Measurements from ENCODE around the gene YWHAE.
"Not testable (repeated sequence)": the region's sequence is repeated elsewhere in the genome, so short reads cannot be mapped to it uniquely, and the experiment has no call there.

GRCh38 chr17:1307829-1308228 is 92.2 kb downstream of the YWHAE start:
- TF ChIP-seq CTCF (conservative IDR thresholded peaks at IDR 0.05; ENCODE audit: low read depth, low read length); EZH2 (IDR thresholded peaks at IDR 0.05; ENCODE audit: low read length, unreplicated experiment); EZH2phosphoT487 (IDR thresholded peaks at IDR 0.05; ENCODE audit: borderline replicate concordance, low read length): not testable (repeated sequence)

Data from PC-3 (cell line).